Measurements from ENCODE around the gene PCBD1. TPM values are rescaled to one million over a fixed set of nuclear protein-coding genes. Genes with fewer than 3 reads are reported as not detected.

PCBD1 gene
- total RNA-seq, 1 experiment from 2014 or later, result 163 TPM

GRCh38 chr10:70838270-70838805 lies 50.0 kb downstream of the PCBD1 start:
- DNase-seq (ENCODE audit: low read depth, low spot score), result no peak
- TF ChIP-seq FOSL1 (IDR thresholded peaks at IDR 0.05; ENCODE audit: low read depth) (no peak), RAD21 (IDR thresholded peaks at IDR 0.05; ENCODE audit: low read depth) (no peak), SRF (IDR thresholded peaks at IDR 0.05; ENCODE audit: low read depth) (no peak), ZBTB33 (IDR thresholded peaks at IDR 0.05; ENCODE audit: extremely low read depth, insufficient replicate concordance, low read length) (no peak), YY1 (IDR thresholded peaks at IDR 0.05; ENCODE audit: extremely low read depth, insufficient replicate concordance, low read depth, low read length) (no peak), EGR1 (IDR thresholded peaks at IDR 0.05; ENCODE audit: low read depth) (no peak), JUND (IDR thresholded peaks at IDR 0.05) (no peak), EZH2 (IDR thresholded peaks at IDR 0.05) (no peak), CEBPB (IDR thresholded peaks at IDR 0.05; ENCODE audit: low read depth) (no peak), ZNF274 (IDR thresholded peaks at IDR 0.05; ENCODE audit: low read depth, low read length) (no peak), SIN3A (IDR thresholded peaks at IDR 0.05; ENCODE audit: low read depth) (no peak), CBX3 (IDR thresholded peaks at IDR 0.05; ENCODE audit: low read depth) (no peak)
- TF ChIP-seq, protein P1, sequence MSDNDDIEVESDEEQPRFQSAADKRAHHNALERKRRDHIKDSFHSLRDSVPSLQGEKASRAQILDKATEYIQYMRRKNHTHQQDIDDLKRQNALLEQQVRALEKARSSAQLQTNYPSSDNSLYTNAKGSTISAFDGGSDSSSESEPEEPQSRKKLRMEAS (IDR thresholded peaks at IDR 0.05), result no peak
- no peak for ATAC-seq
- Histone ChIP-seq H3K4me2 (ENCODE audit: low read length) (no peak overlapping the region), H3K27me3 (ENCODE audit: insufficient read depth, low read length) (no peaks in the 10 kb centered on the region), H4K20me1 (ENCODE audit: insufficient read depth) (no peaks in the 10 kb centered on the region), H3K4me3 (replicated peaks in 1 of 2; ENCODE audit: low read depth in 1 of 2, low read length in 2 of 2) (no peak overlapping the region), H3K9me2 (ENCODE audit: insufficient read depth) (no peaks in the 10 kb centered on the region), H2AFZ (ENCODE audit: low read depth, low read length, poor library complexity, severe bottlenecking) (no peak overlapping the region), H3K79me2 (ENCODE audit: insufficient read depth, low read length) (peaks cover 64% of the 10 kb centered on the region), H3K4me1 (ENCODE audit: control insufficient read depth in 1 of 2, insufficient read depth in 2 of 2, low read length in 2 of 2) (no peaks in the 10 kb centered on the region), H3K9ac (ENCODE audit: low read length) (no peak overlapping the region), H3K27ac (ENCODE audit: low read depth, low read length) (no peak overlapping the region), H3K36me3 (ENCODE audit: control insufficient read depth in 1 of 2, insufficient read depth in 2 of 2, low read length in 2 of 2) (peaks cover 0 to 19% of the 10 kb centered on the region in 2 experiments; a peak in 3 of 4 replicates), H3K9me3 (ENCODE audit: control insufficient read depth in 1 of 2, insufficient read depth in 1 of 2, low read depth in 1 of 2, low read length in 2 of 2) (no peaks in the 10 kb centered on the region)
- intact Hi-C loops (cut with micrococcal nuclease), result no loop called here
- ChIA-PET RAD21 (ENCODE audit: low non-redundant PET in 1 of 2, low total read pairs in 2 of 2, uncharacterized antibody in 2 of 2, unreplicated experiment in 2 of 2) (no interaction called here), CTCF (no interaction called here), POLR2A (interaction anchor here (0.7 kb wide), 1 partner anchor 20 kb away, joined by 3 read pairs; no protein-coding TSS in a partner anchor)
- BruUV-seq (replicated peaks), result no TSS peak
